ENCODE data around the gene LPIN3.

Gene LPIN3

DNA sequence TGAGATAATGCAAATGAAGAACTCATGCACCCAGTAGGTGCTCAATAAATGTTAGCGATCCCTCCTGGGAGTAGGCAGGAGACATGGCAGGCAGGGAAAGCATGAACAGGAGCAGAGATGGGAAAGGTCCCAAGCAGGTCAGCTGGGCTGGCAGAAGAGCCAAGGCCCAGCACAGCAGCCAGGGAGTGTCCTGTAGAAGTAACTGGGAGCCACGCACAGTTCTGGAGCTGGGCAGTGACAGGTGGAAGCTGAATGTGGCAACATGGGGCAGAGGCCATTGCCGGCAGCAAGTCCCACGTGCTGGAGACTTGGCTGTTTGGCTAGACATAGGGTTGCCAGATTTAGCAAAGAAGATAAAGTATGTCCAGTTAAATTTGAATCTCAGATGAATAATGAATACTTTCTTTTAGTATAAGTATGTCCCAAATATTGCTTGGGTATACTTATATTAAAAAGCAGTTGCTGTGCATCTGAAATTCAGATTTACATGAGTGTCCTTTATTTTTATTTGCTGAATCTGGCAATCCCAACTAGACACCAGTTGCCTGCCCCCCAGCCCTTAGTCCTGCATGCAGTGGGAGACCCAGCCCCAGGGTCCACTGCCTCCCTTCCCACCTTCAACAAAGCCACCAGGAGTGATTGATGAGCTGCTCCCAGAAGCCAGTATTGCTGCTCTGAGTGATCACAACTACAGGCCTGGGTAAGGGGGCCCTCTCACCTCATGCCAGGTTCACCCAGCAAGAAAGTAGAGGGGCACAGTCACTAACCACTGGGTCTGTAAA is 3.7 kb upstream of the LPIN3 start:
- Histone ChIP-seq H4K91ac (ENCODE audit: low read depth, low read length) (no peak overlapping the region), H3K27me3 (ENCODE audit: insufficient read depth, low read length) (no peaks in the 10 kb centered on the region), H3K9me3 (ENCODE audit: insufficient read depth, low read depth, low read length) (no peaks in the 10 kb centered on the region), H3K36me3 (ENCODE audit: control insufficient read depth in 1 of 2, insufficient read depth in 2 of 2, low read length in 2 of 2) (no peaks in the 10 kb centered on the region), H2BK12ac (ENCODE audit: low read length) (no peak overlapping the region), H3K4me1 (ENCODE audit: control insufficient read depth in 1 of 2, insufficient read depth in 2 of 2, low read length in 2 of 2) (peaks cover 9 to 11% of the 10 kb centered on the region in 2 experiments), H3K4me2 (ENCODE audit: low read length) (no peak overlapping the region), H4K12ac (ENCODE audit: low read depth, low read length) (no peak overlapping the region), H3K4ac (ENCODE audit: low read depth, low read length) (no peak overlapping the region), H3K79me2 (ENCODE audit: control insufficient read depth, insufficient read depth, low read length, poor library complexity) (peaks cover 3% of the 10 kb centered on the region), H3K27ac (ENCODE audit: low read depth, low read length) (no peak overlapping the region), H3K79me1 (ENCODE audit: low read length) (peaks cover 5% of the 10 kb centered on the region), H4K8ac (ENCODE audit: low read depth, low read length) (no peak overlapping the region), H2BK5ac (ENCODE audit: low read depth, low read length, poor library complexity) (no peak overlapping the region), H2AFZ (ENCODE audit: insufficient read depth, low read length, poor library complexity) (no peak overlapping the region), H3K9ac (ENCODE audit: low read length) (no peak overlapping the region), H3K14ac (ENCODE audit: low read length) (no peak overlapping the region), H2AK5ac (ENCODE audit: low read length) (no peak overlapping the region), H2BK120ac (ENCODE audit: insufficient read depth, low read length, poor library complexity) (no peak overlapping the region), H3K18ac (ENCODE audit: low read length) (no peak overlapping the region), H3K23ac (ENCODE audit: low read length) (no peak overlapping the region), H3K4me3 (ENCODE audit: low read depth, low read length) (no peak overlapping the region)
- no peak for DNase-seq
- no CpG with 5 or more reads among the region's 4 CpGs for WGBS (ENCODE audit: extremely low coverage, insufficient coverage, insufficient read length)

- peaks cover 19 to 21% of the 10 kb centered on the region in 2 experiments for H3K4me1 ChIP-seq (ENCODE audit: control insufficient read depth in 1 of 2, insufficient read depth in 2 of 2, low read length in 2 of 2)
- H3K27me3 ChIP-seq (ENCODE audit: insufficient read depth, low read length): no peaks in the 10 kb centered on the region
- peak overlapping the region; percentile 79 for H3K4me2 ChIP-seq (ENCODE audit: low read length)
- no peak overlapping the region for H2BK120ac ChIP-seq (ENCODE audit: insufficient read depth, low read length, poor library complexity)
- H4K91ac ChIP-seq (ENCODE audit: low read depth, low read length): no peak overlapping the region
- H3K14ac ChIP-seq (ENCODE audit: low read length): no peak overlapping the region
- H3K27ac ChIP-seq (ENCODE audit: low read depth, low read length): no peak overlapping the region
- DNase-seq: peak; percentile 96 to 98
- H3K36me3 ChIP-seq (ENCODE audit: control insufficient read depth in 1 of 2, insufficient read depth in 2 of 2, low read length in 2 of 2): no peaks in the 10 kb centered on the region
- no peak overlapping the region for H3K23ac ChIP-seq (ENCODE audit: low read length)
- H2AFZ ChIP-seq (ENCODE audit: insufficient read depth, low read length, poor library complexity): peak overlapping the region; percentile 81
- no peaks in the 10 kb centered on the region for H3K9me3 ChIP-seq (ENCODE audit: insufficient read depth, low read depth, low read length)
- H3K79me2 ChIP-seq (ENCODE audit: control insufficient read depth, insufficient read depth, low read length, poor library complexity): peaks cover 3% of the 10 kb centered on the region
- no peak overlapping the region for H3K18ac ChIP-seq (ENCODE audit: low read length)
- no peak overlapping the region for H4K8ac ChIP-seq (ENCODE audit: low read depth, low read length)
- H4K12ac ChIP-seq (ENCODE audit: low read depth, low read length): no peak overlapping the region
- H2BK12ac ChIP-seq (ENCODE audit: low read length): no peak overlapping the region
- H2BK5ac ChIP-seq (ENCODE audit: low read depth, low read length, poor library complexity): no peak overlapping the region
- WGBS (ENCODE audit: extremely low coverage, insufficient coverage, insufficient read length): no CpG with 5 or more reads among the region's 25 CpGs
- no peak overlapping the region for H2AK5ac ChIP-seq (ENCODE audit: low read length)
- peaks cover 11% of the 10 kb centered on the region for H3K79me1 ChIP-seq (ENCODE audit: low read length)
- H3K4ac ChIP-seq (ENCODE audit: low read depth, low read length): no peak overlapping the region
- H3K9ac ChIP-seq (ENCODE audit: low read length): no peak overlapping the region
- H3K4me3 ChIP-seq (ENCODE audit: low read depth, low read length): no peak overlapping the region
These were observed 679 bp upstream of the LPIN3 start for GRCh38 chr20:41339957-41340326.

DNA sequence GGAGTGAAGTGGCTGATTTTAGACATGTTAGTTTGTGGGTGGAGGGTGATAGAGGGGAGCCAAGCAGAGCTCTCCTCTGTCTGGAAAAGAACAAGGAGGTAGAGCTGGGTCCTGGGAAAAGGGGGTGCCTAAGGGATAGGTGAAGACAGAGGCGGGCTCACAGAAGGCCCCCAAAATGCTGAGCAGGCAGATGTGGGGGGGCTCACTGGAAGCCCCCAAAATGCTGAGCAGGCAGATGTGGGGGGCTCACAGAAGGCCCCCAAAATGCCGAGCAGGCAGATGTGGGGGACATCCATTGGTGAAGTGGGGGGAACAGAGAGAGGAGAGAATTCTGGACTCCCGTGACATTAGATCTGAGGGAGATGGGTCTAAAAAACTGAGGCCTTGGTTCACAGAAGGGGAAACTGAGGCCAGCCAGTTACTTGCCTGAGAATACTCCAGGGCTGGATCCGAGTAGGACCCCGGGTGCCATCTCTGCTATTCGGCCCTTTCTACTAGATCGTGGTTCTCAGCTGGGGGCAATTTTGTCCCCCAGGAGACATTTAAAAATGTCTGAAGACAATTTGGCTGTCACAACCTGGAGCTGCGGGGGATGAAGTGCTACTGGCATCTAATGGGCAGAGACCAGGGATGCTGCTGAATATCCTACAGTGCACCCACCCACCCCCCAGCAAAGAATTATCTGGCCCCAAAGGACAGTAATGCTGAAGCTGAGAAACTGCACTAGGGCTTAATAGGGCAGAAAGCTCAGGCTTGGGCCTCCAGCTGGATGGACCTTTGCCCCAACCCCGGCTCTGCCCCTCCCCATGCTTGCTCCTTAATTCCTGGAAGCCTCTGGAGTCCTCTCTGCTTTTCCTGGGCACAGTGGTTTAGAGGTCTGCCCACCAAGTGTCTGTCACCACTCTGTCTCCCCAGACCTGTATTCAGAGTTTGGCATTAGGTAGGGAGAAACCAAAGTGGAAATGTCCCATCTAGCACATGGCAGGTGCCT is 2.1 kb downstream of the LPIN3 start:
- H4K91ac ChIP-seq (ENCODE audit: low read depth, low read length): no peak overlapping the region
- peaks cover 12% of the 10 kb centered on the region for H3K79me1 ChIP-seq (ENCODE audit: low read length)
- H2BK5ac ChIP-seq (ENCODE audit: low read depth, low read length, poor library complexity): no peak overlapping the region
- H3K36me3 ChIP-seq (ENCODE audit: control insufficient read depth in 1 of 2, insufficient read depth in 2 of 2, low read length in 2 of 2): no peaks in the 10 kb centered on the region
- H2BK120ac ChIP-seq (ENCODE audit: insufficient read depth, low read length, poor library complexity): no peak overlapping the region
- no peak overlapping the region for H4K8ac ChIP-seq (ENCODE audit: low read depth, low read length)
- H3K27me3 ChIP-seq (ENCODE audit: insufficient read depth, low read length): no peaks in the 10 kb centered on the region
- no peak overlapping the region for H3K27ac ChIP-seq (ENCODE audit: low read depth, low read length)
- H2AFZ ChIP-seq (ENCODE audit: insufficient read depth, low read length, poor library complexity): no peak overlapping the region
- no peak overlapping the region for H3K18ac ChIP-seq (ENCODE audit: low read length)
- no peak overlapping the region for H3K4me2 ChIP-seq (ENCODE audit: low read length)
- H3K79me2 ChIP-seq (ENCODE audit: control insufficient read depth, insufficient read depth, low read length, poor library complexity): peaks cover 3% of the 10 kb centered on the region
- H2AK5ac ChIP-seq (ENCODE audit: low read length): no peak overlapping the region
- no peak overlapping the region for H3K4ac ChIP-seq (ENCODE audit: low read depth, low read length)
- no peak overlapping the region for H3K23ac ChIP-seq (ENCODE audit: low read length)
- H4K12ac ChIP-seq (ENCODE audit: low read depth, low read length): no peak overlapping the region
- H3K14ac ChIP-seq (ENCODE audit: low read length): no peak overlapping the region
- no peak overlapping the region for H3K9ac ChIP-seq (ENCODE audit: low read length)
- no CpG with 5 or more reads among the region's 9 CpGs for WGBS (ENCODE audit: extremely low coverage, insufficient coverage, insufficient read length)
- H2BK12ac ChIP-seq (ENCODE audit: low read length): no peak overlapping the region
- no peaks in the 10 kb centered on the region for H3K9me3 ChIP-seq (ENCODE audit: insufficient read depth, low read depth, low read length)
- no peak overlapping the region for H3K4me3 ChIP-seq (ENCODE audit: low read depth, low read length)
- no peak for DNase-seq
- H3K4me1 ChIP-seq (ENCODE audit: control insufficient read depth in 1 of 2, insufficient read depth in 2 of 2, low read length in 2 of 2): peaks cover 21 to 22% of the 10 kb centered on the region in 2 experiments

DNA sequence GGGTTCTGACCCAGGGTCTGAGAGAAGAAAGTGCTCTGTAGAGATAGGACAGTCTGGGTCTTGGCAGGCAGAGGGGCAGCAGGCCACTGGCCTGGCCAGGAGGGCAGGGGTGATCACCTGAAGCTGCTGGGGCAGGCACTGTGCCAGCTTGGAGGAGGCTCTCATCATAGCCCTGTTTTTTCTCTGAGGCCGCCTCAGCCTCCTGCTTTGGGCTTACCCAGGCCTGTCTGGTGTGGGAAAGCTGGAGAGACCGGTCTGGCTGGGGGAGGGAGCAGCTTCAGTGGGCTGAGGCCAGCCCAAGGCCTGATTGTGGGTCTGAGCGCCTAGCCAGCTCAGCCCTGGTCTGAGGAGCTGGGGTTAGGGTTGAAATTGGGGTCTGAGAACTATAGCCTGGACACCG is 3.9 kb downstream of the LPIN3 start:
- no peak overlapping the region for H2BK12ac ChIP-seq (ENCODE audit: low read length)
- H3K18ac ChIP-seq (ENCODE audit: low read length): no peak overlapping the region
- no peak overlapping the region for H2AK5ac ChIP-seq (ENCODE audit: low read length)
- H3K36me3 ChIP-seq (ENCODE audit: control insufficient read depth in 1 of 2, insufficient read depth in 2 of 2, low read length in 2 of 2): no peaks in the 10 kb centered on the region
- peaks cover 20 to 21% of the 10 kb centered on the region in 2 experiments for H3K4me1 ChIP-seq (ENCODE audit: control insufficient read depth in 1 of 2, insufficient read depth in 2 of 2, low read length in 2 of 2)
- no peak overlapping the region for H3K4me3 ChIP-seq (ENCODE audit: low read depth, low read length)
- H2BK120ac ChIP-seq (ENCODE audit: insufficient read depth, low read length, poor library complexity): no peak overlapping the region
- no peak overlapping the region for H2BK5ac ChIP-seq (ENCODE audit: low read depth, low read length, poor library complexity)
- H4K12ac ChIP-seq (ENCODE audit: low read depth, low read length): no peak overlapping the region
- H3K4me2 ChIP-seq (ENCODE audit: low read length): peak overlapping the region; percentile 30
- no peak overlapping the region for H3K23ac ChIP-seq (ENCODE audit: low read length)
- H2AFZ ChIP-seq (ENCODE audit: insufficient read depth, low read length, poor library complexity): no peak overlapping the region
- H4K91ac ChIP-seq (ENCODE audit: low read depth, low read length): no peak overlapping the region
- H3K9me3 ChIP-seq (ENCODE audit: insufficient read depth, low read depth, low read length): no peaks in the 10 kb centered on the region
- H3K79me1 ChIP-seq (ENCODE audit: low read length): peaks cover 12% of the 10 kb centered on the region
- no peak overlapping the region for H3K4ac ChIP-seq (ENCODE audit: low read depth, low read length)
- no peak overlapping the region for H4K8ac ChIP-seq (ENCODE audit: low read depth, low read length)
- no CpG with 5 or more reads among the region's 4 CpGs for WGBS (ENCODE audit: extremely low coverage, insufficient coverage, insufficient read length)
- peaks cover 3% of the 10 kb centered on the region for H3K79me2 ChIP-seq (ENCODE audit: control insufficient read depth, insufficient read depth, low read length, poor library complexity)
- H3K27ac ChIP-seq (ENCODE audit: low read depth, low read length): peak overlapping the region; percentile 35
- no peak overlapping the region for H3K14ac ChIP-seq (ENCODE audit: low read length)
- H3K9ac ChIP-seq (ENCODE audit: low read length): no peak overlapping the region
- no peaks in the 10 kb centered on the region for H3K27me3 ChIP-seq (ENCODE audit: insufficient read depth, low read length)
- DNase-seq: peak in 1 of 2 donors; percentile 54

Data from trophoblast cell (in vitro differentiated cells and primary cell).